ENCODE data around the gene RFPL4AL1.
"Not testable (repeated sequence)": the region's sequence is repeated elsewhere in the genome, so short reads cannot be mapped to it uniquely, and the experiment has no call there.

RFPL4AL1 gene

DNA sequence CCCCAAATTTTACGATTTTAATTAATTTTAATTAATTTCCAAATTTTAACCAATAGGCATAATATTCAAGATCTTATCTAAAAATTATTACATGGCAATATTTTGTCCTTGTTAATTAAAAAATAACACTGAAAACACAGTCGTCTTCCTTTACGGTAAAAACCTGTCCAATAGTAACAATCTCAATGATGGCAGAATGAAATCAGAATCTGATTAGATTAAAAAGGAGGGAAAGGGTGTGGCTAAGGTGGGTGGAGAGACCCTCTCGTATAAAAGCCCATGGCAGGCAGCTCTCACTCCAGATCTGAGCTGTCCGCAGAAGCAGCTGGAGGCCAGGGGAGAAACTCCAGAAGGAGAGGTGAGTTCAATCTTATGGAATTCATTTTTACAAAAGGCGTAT, at the start of gene RFPL4AL1:
Gene RFPL4AL1 (plus strand): TSS at position 301 of the 400 bp plus-strand sequence. CDS start 2,687 bp downstream, outside the sequence.
- not testable (repeated sequence) for DNase-seq (ENCODE audit: low spot score)

DNA sequence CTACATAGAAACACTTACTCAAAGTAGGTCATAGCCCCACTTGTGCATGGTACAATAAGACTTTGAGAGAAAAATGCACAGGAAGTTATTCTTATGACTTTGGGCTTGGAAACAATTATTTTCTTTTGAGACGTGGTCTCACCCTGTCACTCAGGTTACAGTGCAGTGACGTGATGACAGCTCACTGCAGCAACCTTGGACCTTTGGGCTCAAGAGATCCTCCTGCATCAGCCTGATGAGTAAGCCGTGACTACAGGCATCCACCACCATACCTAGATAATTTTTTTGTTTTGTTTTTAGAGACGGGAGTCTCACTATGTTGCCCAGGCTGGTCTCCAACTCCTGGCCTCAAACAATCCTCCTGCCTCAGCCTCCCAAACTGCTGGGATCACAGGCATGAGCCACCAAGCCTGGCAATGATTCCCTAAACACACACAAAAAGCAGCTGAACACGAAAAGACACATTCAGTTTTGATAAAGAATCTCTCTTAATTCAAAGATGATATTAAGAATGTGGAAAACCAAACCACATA, 48.6 kb upstream of the RFPL4AL1 start:
- TF ChIP-seq, protein P1, sequence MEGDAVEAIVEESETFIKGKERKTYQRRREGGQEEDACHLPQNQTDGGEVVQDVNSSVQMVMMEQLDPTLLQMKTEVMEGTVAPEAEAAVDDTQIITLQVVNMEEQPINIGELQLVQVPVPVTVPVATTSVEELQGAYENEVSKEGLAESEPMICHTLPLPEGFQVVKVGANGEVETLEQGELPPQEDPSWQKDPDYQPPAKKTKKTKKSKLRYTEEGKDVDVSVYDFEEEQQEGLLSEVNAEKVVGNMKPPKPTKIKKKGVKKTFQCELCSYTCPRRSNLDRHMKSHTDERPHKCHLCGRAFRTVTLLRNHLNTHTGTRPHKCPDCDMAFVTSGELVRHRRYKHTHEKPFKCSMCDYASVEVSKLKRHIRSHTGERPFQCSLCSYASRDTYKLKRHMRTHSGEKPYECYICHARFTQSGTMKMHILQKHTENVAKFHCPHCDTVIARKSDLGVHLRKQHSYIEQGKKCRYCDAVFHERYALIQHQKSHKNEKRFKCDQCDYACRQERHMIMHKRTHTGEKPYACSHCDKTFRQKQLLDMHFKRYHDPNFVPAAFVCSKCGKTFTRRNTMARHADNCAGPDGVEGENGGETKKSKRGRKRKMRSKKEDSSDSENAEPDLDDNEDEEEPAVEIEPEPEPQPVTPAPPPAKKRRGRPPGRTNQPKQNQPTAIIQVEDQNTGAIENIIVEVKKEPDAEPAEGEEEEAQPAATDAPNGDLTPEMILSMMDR (IDR thresholded peaks at IDR 0.05; ENCODE audit: extremely low read depth, missing control alignments): no peak
- no peak for DNase-seq (ENCODE audit: low spot score)

DNA sequence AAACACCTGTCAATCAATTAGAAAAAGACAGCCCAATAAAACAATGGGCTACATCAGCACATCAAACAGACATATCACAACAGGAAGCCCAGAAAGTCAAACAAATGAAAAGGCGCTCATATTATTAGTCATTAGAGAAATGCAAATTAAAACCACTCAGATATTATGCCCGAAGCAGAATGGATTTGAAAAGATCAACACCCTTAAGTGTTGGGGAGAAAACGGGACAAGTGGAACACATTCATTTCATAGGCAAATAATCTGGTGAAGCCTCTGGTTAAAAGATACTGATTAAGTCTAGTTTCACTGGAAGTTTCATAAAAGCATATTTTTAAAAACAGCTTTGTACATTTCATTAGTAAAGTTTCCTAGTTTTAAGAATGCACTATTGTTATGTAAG, 48.1 kb upstream of the RFPL4AL1 start:
- DNase-seq (ENCODE audit: low spot score): no peak
- TF ChIP-seq, protein P1 (IDR thresholded peaks at IDR 0.05; ENCODE audit: extremely low read depth, missing control alignments): no peak

DNA sequence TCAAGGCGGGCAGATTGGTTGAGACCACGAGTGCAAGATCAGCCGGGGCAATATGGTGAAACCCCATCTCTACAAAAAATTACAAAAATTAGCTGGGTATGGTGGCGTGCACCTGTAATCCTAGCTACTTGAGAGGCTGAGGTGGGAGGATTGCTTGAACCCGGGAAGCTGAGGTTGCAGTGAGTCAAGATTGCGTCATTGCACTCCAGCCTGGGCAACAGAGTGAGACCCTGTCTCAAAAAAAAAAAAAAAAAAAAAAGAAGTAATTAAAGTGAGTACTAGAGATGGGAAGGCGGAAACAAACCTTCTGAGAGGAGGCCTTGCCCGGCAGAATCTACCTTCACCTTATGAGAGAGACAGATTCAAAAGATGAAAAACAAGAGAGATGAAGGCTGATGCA, 45.4 kb upstream of the RFPL4AL1 start:
- TF ChIP-seq, protein P1 (IDR thresholded peaks at IDR 0.05; ENCODE audit: extremely low read depth, missing control alignments): no peak
- no peak for DNase-seq (ENCODE audit: low spot score)

DNA sequence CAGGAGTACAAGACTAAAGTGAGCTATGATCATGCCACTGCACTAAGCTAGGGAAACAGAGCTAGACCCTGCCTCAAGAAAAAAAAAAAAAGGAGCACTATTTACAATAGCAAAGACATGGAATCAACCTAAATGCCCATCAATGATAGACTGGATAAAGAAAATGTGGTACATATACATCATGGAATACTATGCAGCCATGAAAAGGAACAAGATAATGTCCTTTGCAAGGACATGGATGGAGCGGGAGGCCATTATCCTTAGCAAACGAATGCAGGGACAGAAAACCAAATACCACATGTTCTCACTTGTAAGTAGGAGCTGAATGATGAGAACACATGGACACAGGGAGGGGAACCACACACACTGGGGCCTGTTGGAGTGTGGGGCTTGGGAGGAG, 38.5 kb upstream of the RFPL4AL1 start:
- DNase-seq (ENCODE audit: low spot score): not testable (repeated sequence)

DNA sequence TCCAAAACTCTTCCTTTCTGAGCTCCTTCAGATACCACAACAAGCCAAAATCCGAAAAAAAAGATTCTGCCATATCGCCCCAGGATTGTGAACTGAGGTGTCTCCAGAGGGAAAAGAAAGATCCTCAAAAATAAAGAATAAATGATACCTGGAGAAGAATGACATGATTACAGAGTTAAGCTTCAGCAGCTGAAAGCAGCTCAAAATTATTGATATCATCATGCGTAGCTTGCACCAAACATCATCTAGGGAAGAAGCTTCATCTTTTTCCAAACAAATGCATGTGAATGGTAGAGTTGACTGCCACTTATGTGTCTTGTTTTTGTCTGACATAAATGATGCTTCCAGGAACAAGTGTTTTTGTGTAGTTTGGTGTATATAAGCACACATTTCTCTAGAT, 30.6 kb upstream of the RFPL4AL1 start, which contains the start of gene NLRP9:
Gene NLRP9 (minus strand): TSS at position 101 of the 400 bp plus-strand sequence. CDS start 28 bp downstream, at position 73.
- TF ChIP-seq, protein P1 (IDR thresholded peaks at IDR 0.05; ENCODE audit: extremely low read depth, missing control alignments): no peak
- DNase-seq (ENCODE audit: low spot score): no peak

DNA sequence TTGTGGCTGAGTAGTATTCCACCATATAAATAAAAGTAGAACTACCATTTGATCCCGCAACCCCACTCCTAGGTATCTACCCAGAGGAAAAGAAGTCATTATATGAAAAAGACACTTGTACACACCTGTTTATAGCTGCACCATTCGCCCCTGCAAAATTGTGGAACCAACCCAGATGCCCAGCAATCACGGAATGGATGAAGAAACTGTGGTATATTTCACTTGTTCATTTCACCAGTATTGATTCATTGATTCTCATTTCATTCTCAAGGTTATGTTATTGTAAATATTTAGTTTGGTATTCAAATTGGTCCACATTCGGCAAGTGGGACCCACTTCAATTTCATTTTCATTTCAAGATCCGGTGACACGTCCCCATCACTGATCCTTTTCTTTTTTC, 18.2 kb upstream of the RFPL4AL1 start:
- TF ChIP-seq, protein P1 (IDR thresholded peaks at IDR 0.05; ENCODE audit: extremely low read depth, missing control alignments): no peak
- DNase-seq (ENCODE audit: low spot score): no peak

DNA sequence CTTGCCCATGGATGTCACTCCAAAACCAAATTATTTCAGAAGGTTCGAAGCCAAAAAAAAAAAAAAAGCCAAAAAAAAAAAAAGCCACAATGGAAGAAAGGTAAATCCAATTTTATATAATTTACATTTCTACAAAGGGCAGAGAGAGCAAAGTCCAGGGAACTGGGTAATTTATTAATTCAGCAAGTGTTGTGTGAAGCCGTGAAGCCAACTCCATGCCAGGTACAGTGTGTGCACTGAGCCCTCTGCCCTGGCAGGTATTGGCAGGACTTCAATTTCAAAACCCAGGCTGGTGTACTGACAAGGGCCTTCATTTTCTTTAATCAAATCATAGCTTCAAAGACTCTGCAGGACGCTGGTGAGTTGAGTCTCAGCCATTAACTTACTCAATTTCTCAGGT, 15.5 kb upstream of the RFPL4AL1 start:
- TF ChIP-seq, protein P1 (IDR thresholded peaks at IDR 0.05; ENCODE audit: extremely low read depth, missing control alignments): no peak
- no peak for DNase-seq (ENCODE audit: low spot score)

DNA sequence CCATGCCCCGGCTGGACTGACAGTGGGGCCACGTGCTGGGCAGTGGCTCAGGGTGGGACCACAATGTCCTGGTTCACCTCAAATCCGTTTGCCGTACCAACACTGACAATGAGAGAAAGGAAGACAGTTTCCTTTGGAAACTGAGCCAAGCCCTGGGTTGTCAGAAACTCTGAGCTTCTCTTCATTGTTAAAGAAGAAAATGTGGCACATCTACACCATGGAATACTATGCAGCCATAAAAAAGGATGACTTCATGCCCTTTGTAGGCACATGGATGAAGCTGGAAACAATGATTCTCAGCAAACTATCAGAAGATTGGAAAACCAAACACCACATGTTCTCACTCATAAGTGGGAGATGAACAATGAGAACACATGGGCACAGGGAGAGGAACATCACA, 12.1 kb upstream of the RFPL4AL1 start:
- not testable (repeated sequence) for DNase-seq (ENCODE audit: low spot score)

DNA sequence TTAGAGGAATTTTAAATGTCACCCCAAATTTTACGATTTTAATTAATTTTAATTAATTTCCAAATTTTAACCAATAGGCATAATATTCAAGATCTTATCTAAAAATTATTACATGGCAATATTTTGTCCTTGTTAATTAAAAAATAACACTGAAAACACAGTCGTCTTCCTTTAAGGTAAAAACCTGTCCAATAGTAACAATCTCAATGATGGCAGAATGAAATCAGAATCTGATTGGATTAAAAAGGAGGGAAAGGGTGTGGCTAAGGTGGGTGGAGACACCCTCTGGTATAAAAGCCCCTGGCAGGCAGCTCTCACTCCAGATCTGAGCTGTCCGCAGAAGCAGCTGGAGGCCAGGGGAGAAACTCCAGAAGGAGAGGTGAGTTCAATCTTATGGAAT, 10.1 kb upstream of the RFPL4AL1 start, which contains the start of gene RFPL4A:
Gene RFPL4A (plus strand): TSS at position 301 of the 400 bp plus-strand sequence. CDS start 2,704 bp downstream, outside the sequence.
- not testable (repeated sequence) for DNase-seq (ENCODE audit: low spot score)
